Loucy (cell line): Measurements from ENCODE around the gene SRD5A1.

Experiments
- CTCF ChIP-seq: fragments of 200-600 bp; sonication (generic); conservative IDR thresholded peaks from 2 replicates; pipeline ENCODE4 v1.5.1; 2014; ENCODE audit warnings: mild to moderate bottlenecking, antibody characterized with exemption, low read length
- EZH2phosphoT487 ChIP-seq: fragments of 200-600 bp; IDR thresholded peaks from 2 replicates; pipeline ENCODE4 v1.6.1; 2018; ENCODE audit warnings: antibody characterized with exemption, mild to moderate bottlenecking, moderate library complexity, borderline replicate concordance

GRCh38 chr5:6636293-6636692 is 3.1 kb downstream of the SRD5A1 start:
- TF ChIP-seq CTCF (no peak), EZH2phosphoT487 (no peak)
